ENCODE data around the gene TMEM69. TPM values are rescaled to one million over a fixed set of nuclear protein-coding genes. Genes with fewer than 3 reads are reported as not detected.
A peak's percentile ranks its signal among the peaks of the same experiment; 100 is the strongest.
"Not testable (repeated sequence)": the region's sequence is repeated elsewhere in the genome, so short reads cannot be mapped to it uniquely, and the experiment has no call there.

Gene TMEM69
- total RNA-seq, 2 experiments from 2014 or later = 43.0 to 45.2 TPM

- no peak for DNase-seq
- Mint-ChIP-seq H3K36me3 (peaks cover 25% of the 10 kb centered on the region), H3K9me3 (no peaks in the 10 kb centered on the region), H3K4me3 (no peak overlapping the region), H3K27me3 (no peaks in the 10 kb centered on the region), H3K4me1 (peaks cover 40% of the 10 kb centered on the region), H3K27ac (no peak overlapping the region)
Observed at GRCh38 chr1:45669379-45669778, 18.6 kb upstream of the TMEM69 start.

GRCh38 chr1:45669859-45670655, 17.9 kb upstream of the TMEM69 start:
- no peaks in the 10 kb centered on the region for H3K9me3 Mint-ChIP-seq
- H3K27me3 Mint-ChIP-seq = no peaks in the 10 kb centered on the region
- peaks cover 22% of the 10 kb centered on the region for H3K36me3 Mint-ChIP-seq
- peaks cover 44% of the 10 kb centered on the region for H3K4me1 Mint-ChIP-seq
- no peak overlapping the region for H3K27ac Mint-ChIP-seq
- no peak overlapping the region for H3K4me3 Mint-ChIP-seq
- no peak for DNase-seq

- H3K4me1 Mint-ChIP-seq = peaks cover 48% of the 10 kb centered on the region
- peaks cover 12% of the 10 kb centered on the region for H3K36me3 Mint-ChIP-seq
- H3K4me3 Mint-ChIP-seq = no peak overlapping the region
- no peak for DNase-seq
- H3K27me3 Mint-ChIP-seq = no peaks in the 10 kb centered on the region
- no peaks in the 10 kb centered on the region for H3K9me3 Mint-ChIP-seq
- no peak overlapping the region for H3K27ac Mint-ChIP-seq
Observed at GRCh38 chr1:45673956-45674355, 14.0 kb upstream of the TMEM69 start.

- Mint-ChIP-seq H3K36me3 (peaks cover 12% of the 10 kb centered on the region), H3K9me3 (no peaks in the 10 kb centered on the region), H3K27me3 (no peaks in the 10 kb centered on the region), H3K4me3 (no peak overlapping the region), H3K4me1 (peaks cover 50% of the 10 kb centered on the region), H3K27ac (no peak overlapping the region)
- DNase-seq = no peak
Observed at GRCh38 chr1:45674478-45674877, 13.5 kb upstream of the TMEM69 start.

- not testable (repeated sequence) for H3K4me3 Mint-ChIP-seq
- peaks cover 54% of the 10 kb centered on the region for H3K4me1 Mint-ChIP-seq
Observed at GRCh38 chr1:45676553-45676952, 11.4 kb upstream of the TMEM69 start.

GRCh38 chr1:45677751-45678245, 10.2 kb upstream of the TMEM69 start:
- DNase-seq = no peak
- no peaks in the 10 kb centered on the region for H3K9me3 Mint-ChIP-seq
- no peak overlapping the region for H3K4me3 Mint-ChIP-seq
- H3K27me3 Mint-ChIP-seq = no peaks in the 10 kb centered on the region
- peaks cover 9% of the 10 kb centered on the region for H3K36me3 Mint-ChIP-seq
- H3K4me1 Mint-ChIP-seq = peaks cover 61% of the 10 kb centered on the region
- no peak overlapping the region for H3K27ac Mint-ChIP-seq

More at GRCh38 chr1:45676553-45676952, 11.4 kb upstream of the TMEM69 start:
- H3K36me3 Mint-ChIP-seq = peaks cover 13% of the 10 kb centered on the region
- H3K27me3 Mint-ChIP-seq, DNase-seq, H3K27ac Mint-ChIP-seq, H3K9me3 Mint-ChIP-seq: not testable (repeated sequence)

- no peaks in the 10 kb centered on the region for H3K9me3 Mint-ChIP-seq
Observed at GRCh38 chr1:45678489-45678888, 9.5 kb upstream of the TMEM69 start.

GRCh38 chr1:45679123-45679522, 8.9 kb upstream of the TMEM69 start:
- H3K4me3 Mint-ChIP-seq = no peak overlapping the region
- H3K27ac Mint-ChIP-seq = no peak overlapping the region
- H3K27me3 Mint-ChIP-seq = no peaks in the 10 kb centered on the region
- peaks cover 61% of the 10 kb centered on the region for H3K4me1 Mint-ChIP-seq
- H3K36me3 Mint-ChIP-seq = peaks cover 7% of the 10 kb centered on the region
- no peak for DNase-seq
- no peaks in the 10 kb centered on the region for H3K9me3 Mint-ChIP-seq

More at GRCh38 chr1:45678489-45678888, 9.5 kb upstream of the TMEM69 start:
- Mint-ChIP-seq H3K36me3 (peaks cover 7% of the 10 kb centered on the region), H3K27me3 (no peaks in the 10 kb centered on the region), H3K4me1 (peaks cover 59% of the 10 kb centered on the region), H3K27ac (no peak overlapping the region), H3K4me3 (no peak overlapping the region)
- DNase-seq = no peak

GRCh38 chr1:45682942-45683341, 5.0 kb upstream of the TMEM69 start:
- H3K4me3 Mint-ChIP-seq = no peak overlapping the region

GRCh38 chr1:45684402-45684801, 3.6 kb upstream of the TMEM69 start:
- no peak overlapping the region for H3K27ac Mint-ChIP-seq
- peak overlapping the region; percentile 98 for H3K4me3 Mint-ChIP-seq
- H3K4me1 Mint-ChIP-seq = peaks cover 50% of the 10 kb centered on the region
- H3K9me3 Mint-ChIP-seq = no peaks in the 10 kb centered on the region
- no peaks in the 10 kb centered on the region for H3K27me3 Mint-ChIP-seq
- DNase-seq = no peak
- peaks cover 23% of the 10 kb centered on the region for H3K36me3 Mint-ChIP-seq

More at GRCh38 chr1:45682942-45683341, 5.0 kb upstream of the TMEM69 start:
- no peaks in the 10 kb centered on the region for H3K27me3 Mint-ChIP-seq
- peaks cover 13% of the 10 kb centered on the region for H3K36me3 Mint-ChIP-seq
- H3K9me3 Mint-ChIP-seq = no peaks in the 10 kb centered on the region
- no peak overlapping the region for H3K27ac Mint-ChIP-seq
- peaks cover 55% of the 10 kb centered on the region for H3K4me1 Mint-ChIP-seq
- DNase-seq = no peak

- H3K27me3 Mint-ChIP-seq = no peaks in the 10 kb centered on the region
- H3K4me3 Mint-ChIP-seq = peak overlapping the region; percentile 98
- peak overlapping the region; percentile 99 for H3K27ac Mint-ChIP-seq
- peaks cover 49% of the 10 kb centered on the region for H3K4me1 Mint-ChIP-seq
- H3K9me3 Mint-ChIP-seq = no peaks in the 10 kb centered on the region
- H3K36me3 Mint-ChIP-seq = peaks cover 34% of the 10 kb centered on the region
- no peak for DNase-seq
Observed at GRCh38 chr1:45685308-45686014, 2.5 kb upstream of the TMEM69 start.

- peak overlapping the region; percentile 98 for H3K4me3 Mint-ChIP-seq
- peaks cover 36% of the 10 kb centered on the region for H3K36me3 Mint-ChIP-seq
- peaks cover 47% of the 10 kb centered on the region for H3K4me1 Mint-ChIP-seq
- H3K27ac Mint-ChIP-seq = peak overlapping the region; percentile 99
- peak; percentile 58 for DNase-seq
- no peaks in the 10 kb centered on the region for H3K27me3 Mint-ChIP-seq
- H3K9me3 Mint-ChIP-seq = no peaks in the 10 kb centered on the region
Observed at GRCh38 chr1:45686015-45686287, 2.0 kb upstream of the TMEM69 start.

GRCh38 chr1:45686288-45687013, 1.5 kb upstream of the TMEM69 start, which contains the start of gene GPBP1L1:
Gene GPBP1L1 (minus strand): TSS chr1:45686533. CDS start chr1:45659087, 27,446 bp downstream.
- H3K36me3 Mint-ChIP-seq = peaks cover 38% of the 10 kb centered on the region
- H3K4me1 Mint-ChIP-seq = peaks cover 47% of the 10 kb centered on the region
- H3K27me3 Mint-ChIP-seq = no peaks in the 10 kb centered on the region

GRCh38 chr1:45687014-45687753, 797 bp upstream of the TMEM69 start:
- Mint-ChIP-seq H3K4me1 (peaks cover 45% of the 10 kb centered on the region), H3K36me3 (peaks cover 39% of the 10 kb centered on the region), H3K4me3 (peak overlapping the region; percentile 98), H3K27ac (peak overlapping the region; percentile 99), H3K9me3 (no peaks in the 10 kb centered on the region), H3K27me3 (no peaks in the 10 kb centered on the region)
- DNase-seq = peak; percentile 98

More at GRCh38 chr1:45686288-45687013, 1.5 kb upstream of the TMEM69 start, which contains the start of gene GPBP1L1:
- peak; percentile 97 for DNase-seq
- Mint-ChIP-seq H3K9me3 (no peaks in the 10 kb centered on the region), H3K27ac (peak within 1 kb of the TSS; percentile 99), H3K4me3 (peak within 1 kb of the TSS; percentile 98)

Measured in activated naive CD8-positive, alpha-beta T cell treated with anti-CD3 and anti-CD28 coated beads for 36 hours (primary cell).